ENCODE data around the gene LRRC4.

LRRC4 gene

GRCh38 chr7:128068785-128069184, 37.5 kb upstream of the LRRC4 start:
- Mint-ChIP-seq H3K4me3 (no peak overlapping the region), H3K9me3 (no peaks in the 10 kb centered on the region), H3K27me3 (no peaks in the 10 kb centered on the region), H3K27ac (no peak overlapping the region), H3K36me3 (ENCODE audit: low read depth) (peaks cover 5% of the 10 kb centered on the region), H3K4me1 (peaks cover 31% of the 10 kb centered on the region)
- DNase-seq (no peak), ATAC-seq (no peak)

- no peak for ATAC-seq
- Mint-ChIP-seq H3K36me3 (ENCODE audit: low read depth) (peaks cover 7% of the 10 kb centered on the region), H3K4me3 (no peak overlapping the region), H3K4me1 (peaks cover 31% of the 10 kb centered on the region), H3K27ac (no peak overlapping the region), H3K9me3 (no peaks in the 10 kb centered on the region), H3K27me3 (no peaks in the 10 kb centered on the region)
- DNase-seq: no peak
Measured at GRCh38 chr7:128067983-128068382, 36.7 kb upstream of the LRRC4 start.

- peaks cover 7% of the 10 kb centered on the region for H3K36me3 Mint-ChIP-seq (ENCODE audit: low read depth)
- H3K27me3 Mint-ChIP-seq: no peaks in the 10 kb centered on the region
Measured at GRCh38 chr7:128066858-128067257, 35.6 kb upstream of the LRRC4 start.

GRCh38 chr7:128066395-128066794, 35.2 kb upstream of the LRRC4 start:
- no peak for DNase-seq
- Mint-ChIP-seq H3K27ac (no peak overlapping the region), H3K4me3 (no peak overlapping the region), H3K4me1 (peaks cover 31% of the 10 kb centered on the region), H3K36me3 (ENCODE audit: low read depth) (peaks cover 7% of the 10 kb centered on the region), H3K9me3 (no peaks in the 10 kb centered on the region), H3K27me3 (no peaks in the 10 kb centered on the region)
- ATAC-seq: no peak

More at GRCh38 chr7:128066858-128067257, 35.6 kb upstream of the LRRC4 start:
- ATAC-seq (no peak), DNase-seq (no peak)
- peaks cover 31% of the 10 kb centered on the region for H3K4me1 Mint-ChIP-seq
- H3K4me3 Mint-ChIP-seq: no peak overlapping the region
- H3K9me3 Mint-ChIP-seq: no peaks in the 10 kb centered on the region
- no peak overlapping the region for H3K27ac Mint-ChIP-seq

GRCh38 chr7:128065872-128066271, 34.6 kb upstream of the LRRC4 start:
- H3K27ac Mint-ChIP-seq: no peak overlapping the region
- ATAC-seq (no peak), DNase-seq (no peak)
- H3K27me3 Mint-ChIP-seq: no peaks in the 10 kb centered on the region
- H3K36me3 Mint-ChIP-seq (ENCODE audit: low read depth): peaks cover 7% of the 10 kb centered on the region
- H3K4me3 Mint-ChIP-seq: no peak overlapping the region
- H3K4me1 Mint-ChIP-seq: peaks cover 30% of the 10 kb centered on the region
- H3K9me3 Mint-ChIP-seq: no peaks in the 10 kb centered on the region

GRCh38 chr7:128063088-128063487, 31.9 kb upstream of the LRRC4 start:
- H3K36me3 Mint-ChIP-seq (ENCODE audit: low read depth): peaks cover 15% of the 10 kb centered on the region
- H3K27ac Mint-ChIP-seq: no peak overlapping the region
- H3K4me3 Mint-ChIP-seq: no peak overlapping the region
- ATAC-seq: no peak
- no peaks in the 10 kb centered on the region for H3K27me3 Mint-ChIP-seq
- DNase-seq: no peak
- H3K9me3 Mint-ChIP-seq: no peaks in the 10 kb centered on the region
- H3K4me1 Mint-ChIP-seq: peaks cover 39% of the 10 kb centered on the region

- peaks cover 51% of the 10 kb centered on the region for H3K4me1 Mint-ChIP-seq
- H3K4me3 Mint-ChIP-seq: no peak overlapping the region
- DNase-seq (no peak), ATAC-seq (no peak)
- H3K36me3 Mint-ChIP-seq (ENCODE audit: low read depth): peaks cover 16% of the 10 kb centered on the region
- no peak overlapping the region for H3K27ac Mint-ChIP-seq
- H3K9me3 Mint-ChIP-seq: no peaks in the 10 kb centered on the region
- no peaks in the 10 kb centered on the region for H3K27me3 Mint-ChIP-seq
Measured at GRCh38 chr7:128060018-128060417, 28.8 kb upstream of the LRRC4 start.

- no peak overlapping the region for H3K4me3 Mint-ChIP-seq
- H3K9me3 Mint-ChIP-seq: no peaks in the 10 kb centered on the region
- ATAC-seq (peak; percentile 72), DNase-seq (no peak)
- peak overlapping the region; percentile 28 for H3K27ac Mint-ChIP-seq
- peaks cover 13% of the 10 kb centered on the region for H3K36me3 Mint-ChIP-seq (ENCODE audit: low read depth)
- no peaks in the 10 kb centered on the region for H3K27me3 Mint-ChIP-seq
- peaks cover 46% of the 10 kb centered on the region for H3K4me1 Mint-ChIP-seq
Measured at GRCh38 chr7:128059143-128059988, 28.1 kb upstream of the LRRC4 start.

GRCh38 chr7:128057909-128058308, 26.7 kb upstream of the LRRC4 start:
- H3K4me1 Mint-ChIP-seq: peaks cover 43% of the 10 kb centered on the region
- H3K27me3 Mint-ChIP-seq: no peaks in the 10 kb centered on the region
- H3K9me3 Mint-ChIP-seq: no peaks in the 10 kb centered on the region
- H3K36me3 Mint-ChIP-seq (ENCODE audit: low read depth): peaks cover 12% of the 10 kb centered on the region
- DNase-seq: no peak
- H3K4me3 Mint-ChIP-seq: no peak overlapping the region
- no peak for ATAC-seq
- no peak overlapping the region for H3K27ac Mint-ChIP-seq

- ATAC-seq (no peak), DNase-seq (no peak)
- H3K4me1 Mint-ChIP-seq: peaks cover 48% of the 10 kb centered on the region
- no peak overlapping the region for H3K27ac Mint-ChIP-seq
- no peaks in the 10 kb centered on the region for H3K9me3 Mint-ChIP-seq
- peaks cover 12% of the 10 kb centered on the region for H3K36me3 Mint-ChIP-seq (ENCODE audit: low read depth)
- H3K27me3 Mint-ChIP-seq: no peaks in the 10 kb centered on the region
- no peak overlapping the region for H3K4me3 Mint-ChIP-seq
Measured at GRCh38 chr7:128056901-128057300, 25.7 kb upstream of the LRRC4 start.

- H3K27me3 Mint-ChIP-seq: no peaks in the 10 kb centered on the region
- H3K36me3 Mint-ChIP-seq (ENCODE audit: low read depth): peaks cover 14% of the 10 kb centered on the region
- peaks cover 54% of the 10 kb centered on the region for H3K4me1 Mint-ChIP-seq
- no peak for DNase-seq
- no peaks in the 10 kb centered on the region for H3K9me3 Mint-ChIP-seq
- no peak overlapping the region for H3K4me3 Mint-ChIP-seq
- ATAC-seq: no peak
- no peak overlapping the region for H3K27ac Mint-ChIP-seq
Measured at GRCh38 chr7:128055637-128056036, 24.4 kb upstream of the LRRC4 start.

- H3K27ac Mint-ChIP-seq: no peak overlapping the region
- H3K36me3 Mint-ChIP-seq (ENCODE audit: low read depth): peaks cover 14% of the 10 kb centered on the region
- DNase-seq (no peak), ATAC-seq (no peak)
- no peaks in the 10 kb centered on the region for H3K9me3 Mint-ChIP-seq
- H3K4me1 Mint-ChIP-seq: peaks cover 50% of the 10 kb centered on the region
- H3K4me3 Mint-ChIP-seq: no peak overlapping the region
- H3K27me3 Mint-ChIP-seq: no peaks in the 10 kb centered on the region
Measured at GRCh38 chr7:128054511-128054910, 23.3 kb upstream of the LRRC4 start.

- Mint-ChIP-seq H3K4me3 (no peak overlapping the region), H3K36me3 (ENCODE audit: low read depth) (peaks cover 17% of the 10 kb centered on the region), H3K9me3 (no peaks in the 10 kb centered on the region), H3K27ac (no peak overlapping the region), H3K4me1 (peaks cover 50% of the 10 kb centered on the region), H3K27me3 (no peaks in the 10 kb centered on the region)
- no peak for ATAC-seq
- no peak for DNase-seq
Measured at GRCh38 chr7:128053991-128054390, 22.8 kb upstream of the LRRC4 start.

GRCh38 chr7:128053023-128053422, 21.8 kb upstream of the LRRC4 start:
- H3K27me3 Mint-ChIP-seq: no peaks in the 10 kb centered on the region
- peaks cover 41% of the 10 kb centered on the region for H3K4me1 Mint-ChIP-seq
- H3K9me3 Mint-ChIP-seq: no peaks in the 10 kb centered on the region
- no peak overlapping the region for H3K4me3 Mint-ChIP-seq
- DNase-seq: no peak
- no peak for ATAC-seq
- H3K36me3 Mint-ChIP-seq (ENCODE audit: low read depth): peaks cover 12% of the 10 kb centered on the region
- H3K27ac Mint-ChIP-seq: no peak overlapping the region

- Mint-ChIP-seq H3K4me1 (peaks cover 35% of the 10 kb centered on the region), H3K4me3 (no peak overlapping the region), H3K36me3 (ENCODE audit: low read depth) (peaks cover 12% of the 10 kb centered on the region), H3K27me3 (no peaks in the 10 kb centered on the region), H3K27ac (no peak overlapping the region), H3K9me3 (no peaks in the 10 kb centered on the region)
- DNase-seq (no peak), ATAC-seq (no peak)
Measured at GRCh38 chr7:128052404-128052803, 21.2 kb upstream of the LRRC4 start.
